Measurements from ENCODE around the gene TNFRSF13B. TPM values are rescaled to one million over a fixed set of nuclear protein-coding genes. Genes with fewer than 3 reads are reported as not detected.

TNFRSF13B gene
- total and polyA plus RNA-seq, 10 of the 15 experiments (the other 5 are each of a cell fraction or from before 2014, with no cell fraction given) = 15.5 to 231 (median 119) TPM

DNA sequence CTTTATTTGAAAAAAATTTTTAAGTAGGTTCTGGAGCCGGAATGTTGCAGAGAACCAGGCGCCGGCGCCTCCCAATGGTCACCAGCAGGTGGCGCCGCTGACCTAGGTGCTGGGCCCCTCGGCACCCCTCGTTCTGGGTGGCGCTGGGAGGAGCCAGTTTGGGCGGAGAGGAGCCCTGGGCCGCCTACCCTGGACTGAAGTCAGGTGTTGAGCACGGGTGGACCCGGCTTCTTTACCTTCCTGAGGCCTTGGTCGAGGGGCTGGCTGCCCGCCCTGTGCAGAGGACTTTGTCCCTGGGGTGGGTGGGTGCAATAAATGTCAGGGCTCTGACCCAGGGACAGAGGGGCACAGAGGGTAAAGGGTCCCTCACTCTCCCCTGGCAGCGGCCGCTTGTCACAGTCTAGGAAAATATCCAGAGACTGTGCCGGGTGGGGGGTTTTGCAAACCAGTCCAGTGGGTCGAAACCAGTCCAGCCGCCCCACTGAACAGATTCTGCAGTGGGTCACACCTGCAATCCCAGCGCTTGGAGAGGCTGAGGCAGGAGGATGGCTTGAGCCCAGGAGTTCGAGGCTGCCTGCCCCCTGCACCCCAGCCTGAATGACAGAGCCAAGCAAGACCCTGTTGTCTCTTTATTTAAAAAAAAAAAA lies 30.1 kb upstream of the TNFRSF13B start (continued):
- TF ChIP-seq SMAD1 (IDR thresholded peaks at IDR 0.05; ENCODE audit: low read depth, partially characterized antibody) (no peak), IKZF1 (conservative IDR thresholded peaks at IDR 0.05) (no peak), BHLHE40 (IDR thresholded peaks at IDR 0.05; ENCODE audit: borderline replicate concordance in 1 of 2, low read depth in 2 of 2, low read length in 1 of 2) (peak; percentile 9 to 56; a peak in 1 of 4 replicates), PBX3 (IDR thresholded peaks at IDR 0.05; ENCODE audit: insufficient replicate concordance, low read depth, low read length) (no peak), FOS (IDR thresholded peaks at IDR 0.05; ENCODE audit: borderline replicate concordance, extremely low read depth, insufficient read length) (no peak), ZNF274 (IDR thresholded peaks at IDR 0.05; ENCODE audit: insufficient read depth, insufficient read length) (no peak), CBX3 (IDR thresholded peaks at IDR 0.05; ENCODE audit: borderline replicate concordance, low read depth) (no peak), SUPT20H (IDR thresholded peaks at IDR 0.05; ENCODE audit: borderline replicate concordance, control insufficient read depth, low read depth, low read length) (no peak), TCF7 (IDR thresholded peaks at IDR 0.05; ENCODE audit: borderline replicate concordance) (no peak), TCF12 (IDR thresholded peaks at IDR 0.05; ENCODE audit: low read depth, low read length) (0 out of 2 replicates have a peak, but pooled peaks have one; percentile 17), RB1 (IDR thresholded peaks at IDR 0.05; ENCODE audit: borderline replicate concordance) (no peak), ZZZ3 (IDR thresholded peaks at IDR 0.05; ENCODE audit: control insufficient read depth, insufficient read length, low read depth) (no peak), IKZF2 (IDR thresholded peaks at IDR 0.05) (no peak), EP300 (IDR thresholded peaks at IDR 0.05; ENCODE audit: borderline replicate concordance in 1 of 2, control insufficient read depth in 1 of 2, low read depth in 2 of 2, low read length in 2 of 2) (no peak), CUX1 (IDR thresholded peaks at IDR 0.05; ENCODE audit: insufficient replicate concordance, low read depth, low read length) (no peak), SMARCA5 (IDR thresholded peaks at IDR 0.05) (0 out of 2 replicates have a peak, but pooled peaks have one; percentile 38), MXI1 (IDR thresholded peaks at IDR 0.05; ENCODE audit: low read depth, low read length) (no peak), NFYB (IDR thresholded peaks at IDR 0.05; ENCODE audit: insufficient read depth, low read depth, low read length) (no peak)
- TF ChIP-seq, protein P1, sequence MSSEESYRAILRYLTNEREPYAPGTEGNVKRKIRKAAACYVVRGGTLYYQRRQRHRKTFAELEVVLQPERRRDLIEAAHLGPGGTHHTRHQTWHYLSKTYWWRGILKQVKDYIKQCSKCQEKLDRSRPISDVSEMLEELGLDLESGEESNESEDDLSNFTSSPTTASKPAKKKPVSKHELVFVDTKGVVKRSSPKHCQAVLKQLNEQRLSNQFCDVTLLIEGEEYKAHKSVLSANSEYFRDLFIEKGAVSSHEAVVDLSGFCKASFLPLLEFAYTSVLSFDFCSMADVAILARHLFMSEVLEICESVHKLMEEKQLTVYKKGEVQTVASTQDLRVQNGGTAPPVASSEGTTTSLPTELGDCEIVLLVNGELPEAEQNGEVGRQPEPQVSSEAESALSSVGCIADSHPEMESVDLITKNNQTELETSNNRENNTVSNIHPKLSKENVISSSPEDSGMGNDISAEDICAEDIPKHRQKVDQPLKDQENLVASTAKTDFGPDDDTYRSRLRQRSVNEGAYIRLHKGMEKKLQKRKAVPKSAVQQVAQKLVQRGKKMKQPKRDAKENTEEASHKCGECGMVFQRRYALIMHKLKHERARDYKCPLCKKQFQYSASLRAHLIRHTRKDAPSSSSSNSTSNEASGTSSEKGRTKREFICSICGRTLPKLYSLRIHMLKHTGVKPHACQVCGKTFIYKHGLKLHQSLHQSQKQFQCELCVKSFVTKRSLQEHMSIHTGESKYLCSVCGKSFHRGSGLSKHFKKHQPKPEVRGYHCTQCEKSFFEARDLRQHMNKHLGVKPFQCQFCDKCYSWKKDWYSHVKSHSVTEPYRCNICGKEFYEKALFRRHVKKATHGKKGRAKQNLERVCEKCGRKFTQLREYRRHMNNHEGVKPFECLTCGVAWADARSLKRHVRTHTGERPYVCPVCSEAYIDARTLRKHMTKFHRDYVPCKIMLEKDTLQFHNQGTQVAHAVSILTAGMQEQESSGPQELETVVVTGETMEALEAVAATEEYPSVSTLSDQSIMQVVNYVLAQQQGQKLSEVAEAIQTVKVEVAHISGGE (CRISPR knock-in tag; IDR thresholded peaks at IDR 0.05) = no peak
